NCI-H748 (cell line): Measurements from ENCODE around the gene SLC38A11.
A peak's percentile ranks its signal among the peaks of the same experiment; 100 is the strongest.
"Not testable (repeated sequence)": the region's sequence is repeated elsewhere in the genome, so short reads cannot be mapped to it uniquely, and the experiment has no call there.

Source experiments
- DNase-seq: peaks from one replicate; lab custom pipeline; 2025; ENCODE audit not compliant: unreplicated experiment; lab: John Stamatoyannopoulos, UW

Gene SLC38A11, protein sequence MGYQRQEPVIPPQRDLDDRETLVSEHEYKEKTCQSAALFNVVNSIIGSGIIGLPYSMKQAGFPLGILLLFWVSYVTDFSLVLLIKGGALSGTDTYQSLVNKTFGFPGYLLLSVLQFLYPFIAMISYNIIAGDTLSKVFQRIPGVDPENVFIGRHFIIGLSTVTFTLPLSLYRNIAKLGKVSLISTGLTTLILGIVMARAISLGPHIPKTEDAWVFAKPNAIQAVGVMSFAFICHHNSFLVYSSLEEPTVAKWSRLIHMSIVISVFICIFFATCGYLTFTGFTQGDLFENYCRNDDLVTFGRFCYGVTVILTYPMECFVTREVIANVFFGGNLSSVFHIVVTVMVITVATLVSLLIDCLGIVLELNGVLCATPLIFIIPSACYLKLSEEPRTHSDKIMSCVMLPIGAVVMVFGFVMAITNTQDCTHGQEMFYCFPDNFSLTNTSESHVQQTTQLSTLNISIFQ

DNA sequence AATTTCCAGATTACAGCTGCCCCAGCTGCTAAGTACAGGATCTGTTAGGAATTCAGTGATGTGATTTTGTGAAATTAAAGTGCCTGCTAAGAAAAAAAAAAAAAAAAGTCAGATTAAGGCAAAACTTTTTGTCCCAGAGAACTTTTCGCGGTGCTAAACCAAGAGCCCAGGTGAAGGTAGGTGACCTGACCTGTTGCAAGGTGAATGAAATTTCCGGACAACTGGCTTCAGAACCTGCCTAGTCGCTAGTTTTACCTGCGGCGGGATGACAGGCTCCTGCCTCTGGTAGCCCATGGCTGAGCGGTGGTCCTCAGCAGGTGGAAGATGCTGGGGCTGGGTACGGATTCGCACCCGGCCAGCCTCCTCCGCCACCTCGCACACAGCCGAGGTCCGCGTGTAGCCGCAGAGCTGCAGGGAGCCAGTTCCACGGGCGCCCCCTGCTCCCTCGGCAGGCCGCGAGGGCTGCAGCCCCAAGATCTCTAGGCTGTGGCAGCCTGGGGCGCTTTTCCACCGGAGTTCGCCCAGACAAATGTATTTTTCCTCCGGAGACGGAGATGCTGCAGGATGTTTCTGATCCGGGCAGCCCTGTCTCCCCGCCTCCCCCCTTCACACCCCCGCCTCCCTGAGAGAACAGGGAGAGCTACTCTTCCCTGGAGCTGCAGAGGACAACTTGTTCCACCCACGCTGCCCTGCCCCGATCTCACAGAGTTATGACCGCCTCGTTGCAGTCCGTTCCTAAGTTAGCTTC lies at the start of gene SLC38A11:
Gene SLC38A11, minus strand, starts transcription at position 572 of the 748 bp plus-strand sequence. Its CDS starts 278 bp downstream, at position 294.
- DNase-seq, result no peak

DNA sequence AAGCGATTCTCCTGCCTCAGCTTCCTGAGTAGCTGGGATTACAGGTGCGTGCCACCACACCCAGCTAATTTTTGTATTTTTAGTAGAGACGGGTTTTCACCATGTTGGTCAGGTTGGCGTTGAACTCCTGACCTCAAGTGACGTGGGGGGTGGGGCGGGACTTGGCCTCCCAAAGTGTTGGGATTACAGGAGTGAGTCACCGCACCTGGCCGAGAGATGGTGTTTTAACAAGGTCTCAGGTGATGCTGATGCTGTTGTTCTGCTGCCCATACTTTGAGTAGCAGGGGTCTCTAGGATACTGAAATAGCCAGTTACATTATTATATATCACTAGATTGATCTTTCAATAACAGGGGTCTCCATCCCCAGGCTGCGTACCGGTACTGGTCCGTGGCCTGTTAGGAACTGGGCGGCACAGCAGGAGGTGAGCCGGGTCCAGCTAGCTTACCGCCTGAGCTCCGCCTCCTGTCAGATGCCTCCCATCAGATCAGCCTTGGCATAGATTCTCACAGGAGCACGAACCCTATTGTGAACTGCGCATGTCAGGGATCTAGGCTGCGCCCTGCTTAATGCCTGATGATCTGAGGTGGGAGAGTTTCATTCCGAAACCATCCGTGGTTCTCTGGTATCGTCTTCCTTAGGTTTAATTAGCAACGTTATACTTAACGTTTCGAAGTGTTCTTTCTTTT lies 48.3 kb upstream of the SLC38A11 start:
- DNase-seq, result peak; percentile 96

DNA sequence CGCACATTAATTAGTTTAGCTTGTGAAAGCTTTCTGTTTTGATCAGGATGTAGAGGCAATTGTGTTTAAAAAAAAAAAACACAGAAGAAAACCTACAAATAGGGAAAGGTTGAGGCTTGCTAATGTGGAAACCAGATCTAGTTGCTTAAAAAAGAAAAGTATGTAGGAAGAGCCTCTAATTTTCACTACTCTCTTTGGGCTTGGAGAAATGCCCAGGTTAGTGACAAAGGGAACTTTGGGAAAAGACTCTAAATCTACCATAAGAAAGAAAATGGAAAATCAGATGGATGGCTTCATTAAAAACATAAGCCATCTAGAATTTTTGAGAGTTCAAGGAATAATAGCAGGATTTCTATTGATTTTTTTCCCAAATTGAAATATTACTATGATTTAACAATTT lies 47.3 kb upstream of the SLC38A11 start:
- DNase-seq, result peak; percentile 36

DNA sequence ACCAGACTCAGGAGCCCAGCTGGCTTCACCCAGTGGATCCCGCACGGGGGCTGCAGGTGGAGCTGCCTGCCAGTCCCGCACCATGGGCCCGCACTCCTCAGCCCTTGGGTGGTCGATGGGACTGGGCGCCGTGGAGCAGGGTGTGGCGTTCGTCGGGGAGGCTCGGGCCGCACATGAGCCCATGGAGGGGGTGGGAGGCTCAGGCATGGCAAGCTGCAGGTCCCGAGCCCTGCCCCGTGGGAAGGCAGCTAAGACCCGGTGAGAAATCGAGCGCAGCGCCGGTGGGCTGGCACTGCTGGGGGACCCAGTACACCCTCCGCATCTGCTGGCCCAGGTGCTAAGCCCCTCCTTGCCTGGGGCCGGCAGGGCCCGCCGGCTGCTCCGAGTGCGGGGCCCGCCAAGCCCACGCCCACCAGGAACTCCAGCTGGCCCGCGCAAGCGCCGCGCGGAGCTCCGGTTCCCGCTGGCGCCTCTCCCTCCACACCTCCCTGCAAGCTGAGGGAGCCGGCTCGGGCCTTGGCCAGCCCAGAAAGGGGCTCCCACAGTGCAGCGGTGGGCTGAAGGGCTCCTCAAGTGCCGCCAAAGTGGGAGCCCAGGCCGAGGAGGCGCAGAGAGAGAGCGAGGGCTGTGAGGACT lies 39.5 kb upstream of the SLC38A11 start:
- DNase-seq, result not testable (repeated sequence)

DNA sequence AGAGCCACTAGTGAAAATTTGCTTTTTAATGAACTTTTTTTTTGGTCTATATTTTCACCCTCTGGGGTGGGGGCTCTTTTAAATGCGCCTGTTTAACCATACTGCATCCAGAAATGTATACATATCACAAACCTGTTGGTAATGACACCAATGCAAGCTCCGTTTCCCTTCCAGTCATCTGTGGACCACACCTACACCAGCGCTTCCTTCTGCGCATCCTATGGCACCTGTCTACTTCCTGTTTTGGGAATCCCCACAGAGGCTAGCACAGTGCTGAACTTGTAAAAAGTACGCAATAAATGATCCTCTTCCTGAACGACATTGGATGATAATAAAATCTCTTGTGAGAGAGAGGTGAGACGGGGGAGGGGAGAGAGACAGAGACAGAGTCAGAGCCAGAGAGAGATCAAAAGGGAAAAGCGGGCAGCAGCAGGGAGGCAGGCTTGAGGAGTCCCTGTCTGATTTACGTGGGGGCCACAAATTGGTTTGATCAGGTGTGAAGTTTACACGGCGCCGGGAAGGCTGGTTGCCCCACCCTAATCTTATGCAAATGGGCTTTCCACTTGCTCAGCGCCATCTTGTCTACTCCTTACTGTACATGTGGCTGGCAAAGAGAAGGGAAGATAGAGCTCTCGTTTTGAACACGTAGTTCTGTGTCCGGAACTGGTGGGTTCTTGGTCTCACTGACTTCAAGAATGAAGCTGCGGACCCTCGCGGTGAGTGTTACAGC lies 38.1 kb upstream of the SLC38A11 start:
- peak; percentile 49 for DNase-seq

DNA sequence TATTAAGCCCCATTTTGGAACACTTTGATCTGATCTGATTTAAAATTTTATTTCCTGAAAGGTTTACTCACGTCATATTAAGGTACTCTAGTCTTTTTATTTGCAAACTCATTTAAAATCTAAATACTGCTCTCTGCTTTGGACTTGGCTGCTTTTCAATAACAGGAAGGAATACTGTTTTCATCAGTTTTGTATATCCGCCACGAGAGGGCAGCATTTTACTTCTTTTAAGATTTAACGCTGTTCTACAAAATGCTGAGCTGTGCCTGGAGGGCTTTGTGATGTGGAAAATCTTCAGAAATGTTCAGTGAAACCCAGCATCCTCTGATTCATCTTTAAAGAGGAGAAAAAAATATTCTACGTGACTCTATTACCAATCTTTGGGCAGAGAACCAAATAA lies 37.5 kb upstream of the SLC38A11 start:
- DNase-seq, result peak; percentile 90

DNA sequence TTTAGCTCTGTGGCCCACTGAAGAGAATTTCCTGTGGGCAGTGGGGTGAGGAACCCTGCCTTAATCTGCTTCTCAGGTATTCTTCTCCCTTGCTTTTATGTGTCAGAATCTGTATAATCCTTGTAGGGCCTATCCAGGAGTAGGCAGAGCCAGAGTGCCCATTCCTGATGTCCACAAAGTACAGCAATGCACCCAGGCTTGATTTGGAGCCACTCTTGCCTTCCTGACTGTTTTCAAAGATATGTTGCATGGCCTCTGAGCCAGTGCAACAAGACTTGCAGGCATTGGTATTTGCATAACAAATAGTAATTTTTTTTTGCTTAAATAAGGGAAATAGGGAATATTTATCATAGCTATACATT lies 36.7 kb upstream of the SLC38A11 start:
- DNase-seq, result not testable (repeated sequence)

DNA sequence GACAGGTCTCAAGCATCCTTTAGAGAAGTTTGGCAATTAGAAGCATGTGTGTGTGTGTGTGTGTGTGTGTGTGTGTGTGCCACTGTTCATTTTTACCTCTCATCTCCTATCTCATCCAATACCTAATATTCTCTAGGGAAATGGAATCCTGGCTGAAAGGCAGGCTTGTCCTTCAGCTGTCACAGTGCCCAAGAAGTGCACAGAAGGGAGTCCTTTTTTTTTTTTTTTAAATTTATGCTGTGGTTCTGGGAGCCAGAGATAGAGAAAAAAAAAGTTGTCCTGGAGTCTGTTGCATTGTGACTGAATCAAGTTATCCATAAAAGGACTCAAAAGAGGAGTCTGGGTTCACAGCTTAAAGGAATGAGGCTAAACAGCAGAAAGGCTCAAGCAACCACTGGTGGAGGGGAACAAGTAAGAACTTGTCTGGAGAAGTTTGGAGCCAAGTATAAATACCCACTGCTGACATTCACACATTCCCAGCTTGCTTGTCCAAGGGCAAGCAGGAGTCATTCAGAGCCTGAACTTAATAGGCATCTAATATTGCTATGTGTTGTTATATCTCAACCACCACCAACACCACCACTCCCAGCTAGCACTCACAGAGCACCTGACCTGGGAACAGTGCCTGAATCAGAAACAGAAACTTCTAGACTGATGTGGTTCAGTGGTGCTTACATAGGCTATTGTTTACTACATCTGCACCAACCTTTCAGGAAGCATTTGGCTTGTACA lies 36.2 kb upstream of the SLC38A11 start:
- DNase-seq, result not testable (repeated sequence)

DNA sequence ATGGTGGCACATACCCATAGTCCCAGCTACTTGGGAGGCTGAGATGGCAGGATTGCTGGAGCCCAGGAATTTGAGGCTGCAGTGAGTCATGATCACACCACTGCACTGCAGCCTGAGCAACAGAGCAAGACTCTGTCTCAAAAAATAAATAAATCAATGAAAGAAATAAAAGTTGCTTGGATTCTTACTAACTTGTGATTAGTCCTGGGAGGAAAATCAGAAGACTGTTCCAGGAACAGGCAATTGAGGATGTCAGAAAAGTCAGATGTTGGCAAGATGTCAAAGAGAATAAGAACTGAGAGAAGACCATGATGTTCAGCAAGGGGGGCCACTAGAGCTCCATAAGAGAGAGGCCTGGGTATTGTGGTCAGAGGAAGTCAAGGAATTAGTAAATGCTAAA lies 35.6 kb upstream of the SLC38A11 start:
- DNase-seq, result not testable (repeated sequence)

DNA sequence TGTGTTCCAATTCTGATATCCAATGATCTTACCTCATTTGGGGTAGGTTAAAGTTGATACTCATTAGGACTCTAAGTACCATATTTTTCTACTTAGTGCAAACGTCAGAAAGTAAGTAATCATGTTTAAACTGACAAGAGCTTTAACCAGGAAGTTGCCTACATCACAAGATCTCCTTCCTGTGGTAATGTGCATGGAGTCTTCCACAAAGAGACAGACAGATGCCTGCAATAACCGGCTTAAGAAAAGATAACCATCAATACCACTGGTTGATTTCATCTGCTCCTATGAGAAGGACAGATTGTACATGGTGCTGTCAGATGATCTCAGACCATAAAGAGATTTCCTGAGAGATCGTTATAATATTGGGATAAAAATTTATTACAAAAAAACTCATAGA lies 33.5 kb upstream of the SLC38A11 start:
- not testable (repeated sequence) for DNase-seq

DNA sequence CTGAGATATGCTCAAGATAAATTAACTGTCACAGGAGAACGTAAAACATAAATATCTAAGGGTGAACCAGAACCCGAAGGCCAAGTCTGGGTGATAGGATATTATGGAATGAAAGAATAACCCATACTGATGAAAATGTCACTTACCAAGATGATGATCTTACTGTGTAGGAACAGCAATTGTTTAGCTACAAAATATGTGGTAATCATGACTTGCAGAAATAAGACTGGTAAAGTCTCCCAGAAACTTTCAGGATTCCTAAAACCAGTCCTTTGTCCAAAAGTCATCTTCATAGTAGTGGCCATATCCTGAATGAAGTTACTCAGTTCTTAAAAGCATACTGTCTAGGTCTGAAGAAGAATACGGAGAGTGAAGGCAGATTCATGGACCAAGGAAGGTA lies 30.7 kb upstream of the SLC38A11 start:
- DNase-seq, result not testable (repeated sequence)

DNA sequence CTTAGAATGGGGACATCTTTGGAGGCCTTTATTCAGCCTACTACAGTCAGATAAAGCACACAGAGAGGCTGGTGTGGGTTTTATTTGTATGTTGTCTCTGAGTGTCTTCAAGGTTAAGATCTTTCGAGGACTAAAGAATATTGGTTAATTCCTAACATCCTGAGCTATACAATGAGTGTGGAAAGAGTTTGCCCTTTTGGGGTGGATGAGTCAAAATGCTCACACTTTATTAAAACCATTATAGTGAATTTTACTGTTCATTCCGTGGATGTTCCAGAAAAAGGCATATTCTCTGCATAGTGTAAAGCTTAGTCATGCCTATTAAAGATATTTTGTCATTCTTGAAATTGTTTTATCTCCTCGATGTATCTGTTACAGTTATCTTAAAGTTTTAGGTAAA lies 29.1 kb upstream of the SLC38A11 start:
- DNase-seq, result no peak

DNA sequence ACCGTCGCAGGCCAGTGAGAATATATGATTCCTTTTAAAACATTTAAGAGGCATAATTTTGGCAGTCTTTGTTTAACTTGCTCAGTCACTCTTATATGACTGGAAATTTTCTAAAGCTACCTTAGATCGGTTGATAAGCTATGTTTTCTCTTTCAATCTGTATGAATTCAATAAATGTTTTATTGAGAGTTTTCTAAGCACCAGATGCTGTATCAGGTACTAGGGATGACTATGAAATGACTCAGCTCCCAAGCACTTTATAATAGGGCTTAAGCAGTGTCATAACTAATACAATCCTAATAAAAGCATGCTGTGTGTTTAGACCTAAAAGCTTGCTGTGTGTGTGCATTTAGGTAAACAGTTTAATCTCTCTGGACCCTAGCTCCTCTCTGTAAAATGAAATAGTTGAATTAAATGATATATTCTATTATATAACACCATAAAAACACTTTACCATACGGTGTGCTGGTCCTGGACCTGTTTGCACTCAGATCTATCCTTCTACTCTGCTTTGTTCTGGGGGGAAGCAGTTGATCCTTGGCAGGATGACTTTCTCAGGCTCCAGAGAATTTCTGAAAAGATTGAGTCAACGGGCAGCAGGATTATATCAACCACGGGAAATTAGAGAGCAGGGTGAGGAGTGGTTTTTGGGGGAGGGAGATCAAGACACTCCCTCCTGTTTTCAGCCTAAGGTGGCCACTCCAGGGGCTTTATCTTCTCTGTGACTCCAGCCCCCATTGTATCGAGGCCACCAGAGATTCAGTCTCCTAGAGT lies 26.1 kb upstream of the SLC38A11 start:
- no peak for DNase-seq

DNA sequence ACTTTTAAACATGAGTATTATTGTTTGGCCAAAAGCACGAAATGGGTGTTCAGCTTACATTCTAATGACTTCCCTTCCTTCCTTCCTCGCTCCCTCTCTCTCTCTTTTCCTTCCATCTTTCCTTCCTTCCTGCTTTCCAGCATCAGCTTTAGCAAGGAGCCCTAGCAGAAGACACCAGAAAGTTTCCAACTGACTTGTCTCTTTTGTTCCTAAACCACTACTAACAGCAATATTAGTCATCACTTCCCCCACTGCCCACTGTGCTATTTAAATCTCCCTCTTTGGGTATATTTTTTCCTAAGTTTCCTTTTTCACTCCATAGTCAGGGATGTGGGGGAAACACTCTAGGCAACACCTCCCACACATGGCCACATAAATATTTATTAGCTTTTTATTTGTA lies 25.4 kb upstream of the SLC38A11 start:
- DNase-seq, result not testable (repeated sequence)

DNA sequence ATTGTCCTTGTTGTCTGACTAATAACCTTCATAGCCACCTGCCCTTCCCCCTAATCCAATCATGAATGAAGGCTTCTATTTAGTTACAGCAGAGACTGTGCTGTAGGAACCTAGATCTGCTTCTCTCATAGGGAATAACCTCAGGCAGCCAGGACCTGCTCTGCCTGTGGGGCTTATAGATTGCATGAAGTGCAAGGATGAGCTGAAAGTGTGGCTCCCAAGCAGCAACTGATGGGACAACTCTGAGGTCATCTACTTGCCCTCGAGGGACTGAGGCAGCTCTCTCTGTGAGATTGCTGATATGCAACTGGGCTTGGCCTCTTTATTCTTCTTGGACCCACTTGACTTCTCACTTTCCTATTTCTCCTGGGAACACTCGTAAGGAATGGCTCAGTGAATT lies 23.8 kb upstream of the SLC38A11 start:
- no peak for DNase-seq

DNA sequence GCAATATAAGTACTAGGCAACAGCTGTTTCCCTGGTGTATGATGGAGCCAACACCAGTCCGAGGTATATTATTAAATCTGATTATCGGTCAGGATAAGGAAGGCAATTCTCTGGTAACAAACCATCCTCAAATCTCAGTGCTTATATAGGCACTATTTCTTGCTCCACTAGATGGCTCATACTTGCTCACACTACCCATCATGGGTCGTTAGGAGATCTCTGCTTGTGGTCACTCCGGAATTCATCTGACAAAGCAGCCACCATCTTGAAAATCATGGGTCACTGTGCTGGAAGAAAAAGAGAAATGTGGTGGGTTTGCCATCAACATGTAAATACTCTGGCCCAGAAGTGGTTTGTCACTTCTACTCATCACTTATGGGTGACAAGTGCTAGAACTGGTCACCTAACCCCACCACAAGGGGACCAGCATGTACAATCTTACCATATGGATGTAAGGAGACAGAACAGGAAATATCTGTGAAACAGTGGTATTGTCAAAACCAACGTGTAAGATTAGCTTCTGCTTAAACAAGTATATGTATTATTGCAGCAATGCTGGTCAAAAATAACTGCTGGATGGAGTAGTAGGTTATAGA lies 21.6 kb upstream of the SLC38A11 start:
- DNase-seq, result not testable (repeated sequence)

DNA sequence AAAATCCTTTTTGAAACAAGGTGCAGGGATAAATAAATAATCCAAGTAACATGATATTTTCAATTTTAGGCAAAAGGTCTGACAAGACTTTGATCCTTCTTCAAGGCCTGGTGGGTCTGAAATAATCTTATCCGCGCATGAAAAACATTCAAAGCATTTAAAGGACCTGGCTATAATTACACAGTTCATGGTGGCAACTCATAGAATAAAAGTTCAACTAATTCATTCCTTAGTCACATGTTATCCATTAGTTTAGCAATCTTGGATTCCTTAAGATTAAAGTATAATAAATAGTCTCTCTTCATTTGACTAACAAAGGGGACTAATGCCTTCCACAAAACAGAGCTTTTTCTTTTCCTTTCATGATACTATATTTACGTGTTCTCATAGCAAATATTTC lies 21.0 kb upstream of the SLC38A11 start:
- DNase-seq, result no peak

DNA sequence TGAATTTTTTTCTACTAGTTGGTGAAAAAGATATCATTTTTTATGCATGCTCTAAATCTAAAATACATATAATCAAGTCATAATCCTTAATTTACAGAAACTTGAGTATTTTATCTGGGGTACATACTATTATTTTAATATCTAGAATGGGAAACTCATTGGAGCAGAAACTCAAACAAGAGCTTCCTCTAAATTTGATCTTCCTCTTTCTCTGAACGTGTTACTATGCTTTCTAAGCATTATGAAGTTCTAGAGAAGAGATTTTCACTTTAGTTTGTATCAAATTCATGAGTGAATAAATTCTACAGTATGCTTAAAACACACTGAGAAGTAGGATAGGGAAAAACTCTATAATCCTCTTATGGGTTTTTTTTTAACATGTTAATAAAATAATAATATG lies 20.6 kb upstream of the SLC38A11 start:
- DNase-seq, result no peak

DNA sequence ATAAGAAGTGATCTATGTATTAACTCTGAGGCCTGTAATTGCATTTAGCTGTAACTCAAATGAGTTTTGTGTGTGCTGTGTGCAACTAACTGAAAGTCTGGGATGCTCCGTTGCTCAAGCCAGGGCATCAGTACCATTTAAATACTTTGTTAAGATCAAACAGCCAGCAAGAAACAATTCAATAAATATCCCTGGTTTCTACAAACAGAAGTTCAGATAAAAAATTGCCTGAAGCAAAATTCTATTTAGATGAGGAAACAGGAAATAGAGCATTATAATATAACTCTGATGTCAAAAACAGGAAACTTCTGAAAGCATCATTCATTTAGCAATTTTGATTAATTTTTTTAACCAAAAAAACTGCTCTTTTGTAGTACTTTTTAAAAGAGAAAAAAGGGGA lies 18.9 kb upstream of the SLC38A11 start:
- no peak for DNase-seq
